K562 (cell line): Measurements from ENCODE around the gene IRF1. TPM values are rescaled to one million over a fixed set of nuclear protein-coding genes. Genes with fewer than 3 reads are reported as not detected.

Source experiments
- IFI16 ChIP-seq: fragments of 250-450 bp; sonication (Bioruptor Pico); IDR thresholded peaks from 2 replicates; pipeline ENCODE4 v2.1.2; 2022; ENCODE audit warnings: mild to moderate bottlenecking, inconsistent platforms
- MCM2 ChIP-seq: fragments of 450-650 bp; IDR thresholded peaks from 2 replicates; pipeline ENCODE4 v1.6.1; 2017; ENCODE audit warnings: low read depth, mild to moderate bottlenecking
- MEF2A ChIP-seq: IDR thresholded peaks from 2 replicates; pipeline ENCODE4 v1.6.1; 2011; ENCODE audit warnings: low read depth, mild to moderate bottlenecking, low read length, moderate library complexity; ENCODE audit not compliant: control insufficient read depth
- polyA plus RNA-seq, 8 experiments: library from polyadenylated mRNA; depleted of rRNA in 4 of 8; stranded (reverse) in 5 of 8; unstranded in 3 of 8; fragments of >200 nt; fragmentation: Nextera tagmentation in 2 of 8; fragmentation: Illumina TruSeq in 1 of 8; extraction: Ambion mirVana in 2 of 8; extraction: Trizol in 1 of 8; gene quantifications; 2 replicates each; pipeline versions ENCODE4 v1.2.1 to v1.2.3, GENCODE V29; 2011 to 2014; ENCODE audit warnings: inconsistent platforms in 1 of 8, missing spikeins in 1 of 8
- total RNA-seq, 7 experiments: library from RNA; depleted of rRNA in 6 of 7; stranded (reverse); fragments of >200 nt in 6 of 7; fragmentation: Illumina TruSeq in 2 of 7; extraction: Trizol in 2 of 7; gene quantifications; 2 replicates each; pipeline versions ENCODE4 v1.2.1 to v1.2.3, GENCODE V29; 2011 to 2021; ENCODE audit warnings: low replicate concordance in 1 of 7
- TF ChIP-seq, protein P1 (sequence below): sonication (generic); formaldehyde crosslinking; IDR thresholded peaks from 2 replicates; pipeline ENCODE4 v1.8.1; 2023; ENCODE audit warnings: mild to moderate bottlenecking, missing genetic modification reagents
- TF ChIP-seq, protein P2 (sequence below), 2 experiments: fragments of 250-450 bp in 1 of 2; fragments of 450-650 bp in 1 of 2; sonication (Bioruptor Pico) in 1 of 2; IDR thresholded peaks; 2 replicates each; pipeline versions ENCODE4 v1.6.1 to v1.8.0; 2016 to 2021; ENCODE audit warnings: mild to moderate bottlenecking in 2 of 2, moderate library complexity in 2 of 2, missing compliant biosample characterization in 1 of 2, missing genetic modification characterization in 1 of 2

Gene IRF1
- total and polyA plus RNA-seq, 9 of the 15 experiments (the other 6 are each of a cell fraction or from before 2014, with no cell fraction given) = 1.1 to 12.3 (median 5.9) TPM

DNA sequence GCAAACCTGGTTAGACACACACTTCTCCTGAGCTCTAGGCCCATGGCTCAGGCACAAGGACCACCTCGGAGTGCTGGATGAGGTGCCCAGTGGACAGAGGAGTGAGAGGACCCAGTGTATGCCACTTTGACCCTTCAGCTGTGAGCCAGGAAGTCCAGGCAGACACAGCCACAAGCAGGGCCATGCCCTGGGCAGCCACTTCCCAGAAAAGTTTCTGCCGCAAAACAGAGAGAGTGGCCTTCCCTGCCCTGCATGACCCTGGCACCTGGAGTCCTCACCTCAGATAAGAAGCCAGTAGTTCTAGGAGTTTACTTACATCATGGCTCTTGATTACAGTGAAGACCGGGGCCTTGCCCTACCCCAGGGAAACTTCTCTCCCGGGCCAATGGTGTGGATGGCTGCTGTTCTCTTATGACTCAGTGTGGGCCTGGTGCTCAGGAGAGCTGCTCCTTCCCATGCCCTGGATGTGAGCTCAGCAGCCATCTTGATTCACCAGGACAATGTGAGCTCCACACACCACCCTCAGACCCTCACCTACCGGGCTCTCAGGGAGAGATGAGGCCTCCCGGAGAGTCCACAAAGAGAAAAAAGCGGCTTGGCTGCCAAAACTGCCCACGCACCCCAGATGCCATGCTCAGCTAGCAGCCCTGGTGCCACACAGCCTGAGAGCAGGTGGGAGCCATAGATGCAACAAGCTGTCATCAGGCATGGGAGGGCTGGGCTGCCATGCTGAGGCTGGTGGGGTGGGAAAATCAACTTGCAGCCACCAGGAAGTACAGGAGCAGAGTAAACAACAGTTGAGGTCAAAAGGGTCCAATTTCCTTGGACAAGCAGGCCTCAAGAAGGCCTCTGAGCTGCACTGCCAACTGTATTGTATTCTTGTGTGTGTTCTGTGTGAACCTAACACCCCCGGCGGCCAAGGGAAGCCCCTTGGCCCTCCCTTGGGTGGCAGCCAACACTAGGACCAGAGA, 11.7 kb upstream of the IRF1 start (continued):
- TF ChIP-seq MCM2 (no peak), IFI16 (CRISPR knock-in tag) (no peak), MEF2A (no peak)
- TF ChIP-seq, protein P1, sequence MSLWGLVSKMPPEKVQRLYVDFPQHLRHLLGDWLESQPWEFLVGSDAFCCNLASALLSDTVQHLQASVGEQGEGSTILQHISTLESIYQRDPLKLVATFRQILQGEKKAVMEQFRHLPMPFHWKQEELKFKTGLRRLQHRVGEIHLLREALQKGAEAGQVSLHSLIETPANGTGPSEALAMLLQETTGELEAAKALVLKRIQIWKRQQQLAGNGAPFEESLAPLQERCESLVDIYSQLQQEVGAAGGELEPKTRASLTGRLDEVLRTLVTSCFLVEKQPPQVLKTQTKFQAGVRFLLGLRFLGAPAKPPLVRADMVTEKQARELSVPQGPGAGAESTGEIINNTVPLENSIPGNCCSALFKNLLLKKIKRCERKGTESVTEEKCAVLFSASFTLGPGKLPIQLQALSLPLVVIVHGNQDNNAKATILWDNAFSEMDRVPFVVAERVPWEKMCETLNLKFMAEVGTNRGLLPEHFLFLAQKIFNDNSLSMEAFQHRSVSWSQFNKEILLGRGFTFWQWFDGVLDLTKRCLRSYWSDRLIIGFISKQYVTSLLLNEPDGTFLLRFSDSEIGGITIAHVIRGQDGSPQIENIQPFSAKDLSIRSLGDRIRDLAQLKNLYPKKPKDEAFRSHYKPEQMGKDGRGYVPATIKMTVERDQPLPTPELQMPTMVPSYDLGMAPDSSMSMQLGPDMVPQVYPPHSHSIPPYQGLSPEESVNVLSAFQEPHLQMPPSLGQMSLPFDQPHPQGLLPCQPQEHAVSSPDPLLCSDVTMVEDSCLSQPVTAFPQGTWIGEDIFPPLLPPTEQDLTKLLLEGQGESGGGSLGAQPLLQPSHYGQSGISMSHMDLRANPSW (CRISPR knock-in tag) = no peak
- TF ChIP-seq, protein P2, sequence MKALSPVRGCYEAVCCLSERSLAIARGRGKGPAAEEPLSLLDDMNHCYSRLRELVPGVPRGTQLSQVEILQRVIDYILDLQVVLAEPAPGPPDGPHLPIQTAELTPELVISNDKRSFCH (CRISPR knock-in tag; IDR thresholded peaks at IDR 0.05) = no peak
- TF ChIP-seq, protein P2 (tag; IDR thresholded peaks at IDR 0.05) = no peak
